NCI-H2196 treated with DMSO at 0.1 percent for 48 hours (cell line): Measurements from ENCODE around the gene UBTF.

ENCODE experiments used
- DNase-seq: peaks from one replicate; lab custom pipeline; 2025; ENCODE audit not compliant: unreplicated experiment; lab: John Stamatoyannopoulos, UW

The UBTF gene

GRCh38 chr17:44219616-44220212 lies at the start of gene UBTF:
Gene UBTF, minus strand, starts transcription at chr17:44219675. Its CDS starts 1,446 bp downstream, at chr17:44218229.
- DNase-seq, result peak; percentile 57

DNA sequence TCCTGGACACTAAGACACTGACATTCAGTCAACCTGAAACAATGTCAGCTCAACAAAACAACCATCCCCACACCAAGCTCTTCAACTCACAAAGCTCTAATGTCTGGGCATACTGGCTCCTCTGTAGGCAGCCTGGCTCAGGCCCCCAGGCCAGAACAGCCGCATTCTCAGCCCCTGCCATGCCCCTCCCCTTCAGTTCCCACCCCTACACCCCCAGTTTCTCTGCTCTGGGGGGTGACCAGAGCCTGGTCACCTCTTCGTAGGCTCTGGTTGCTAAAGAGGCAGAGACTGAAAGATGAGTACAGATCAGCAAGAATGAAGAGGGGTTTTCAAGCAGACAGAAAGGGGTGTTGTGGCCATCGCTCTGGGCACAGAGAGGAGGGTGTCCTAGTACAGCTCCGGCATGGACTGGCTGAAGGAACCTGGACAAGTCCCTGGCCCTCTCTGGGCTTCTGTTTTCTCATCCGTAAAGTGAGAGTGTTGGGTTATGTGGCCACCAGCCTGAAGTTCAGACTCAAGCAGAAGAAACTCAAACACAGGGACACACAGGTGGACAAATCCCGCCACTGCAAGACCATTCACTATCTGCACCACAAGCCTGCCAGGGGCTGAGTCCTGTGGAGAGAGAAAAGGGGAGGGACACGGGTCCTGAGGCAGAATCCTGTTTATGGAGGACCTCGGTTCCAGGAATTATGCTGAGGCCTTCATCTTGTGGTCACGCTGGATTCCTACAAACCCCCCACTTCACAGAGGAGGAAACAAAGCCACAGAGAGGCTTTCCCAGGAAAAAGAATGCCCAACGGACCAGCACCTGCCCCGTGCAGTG lies 49.4 kb upstream of the UBTF start:
- DNase-seq, result no peak

DNA sequence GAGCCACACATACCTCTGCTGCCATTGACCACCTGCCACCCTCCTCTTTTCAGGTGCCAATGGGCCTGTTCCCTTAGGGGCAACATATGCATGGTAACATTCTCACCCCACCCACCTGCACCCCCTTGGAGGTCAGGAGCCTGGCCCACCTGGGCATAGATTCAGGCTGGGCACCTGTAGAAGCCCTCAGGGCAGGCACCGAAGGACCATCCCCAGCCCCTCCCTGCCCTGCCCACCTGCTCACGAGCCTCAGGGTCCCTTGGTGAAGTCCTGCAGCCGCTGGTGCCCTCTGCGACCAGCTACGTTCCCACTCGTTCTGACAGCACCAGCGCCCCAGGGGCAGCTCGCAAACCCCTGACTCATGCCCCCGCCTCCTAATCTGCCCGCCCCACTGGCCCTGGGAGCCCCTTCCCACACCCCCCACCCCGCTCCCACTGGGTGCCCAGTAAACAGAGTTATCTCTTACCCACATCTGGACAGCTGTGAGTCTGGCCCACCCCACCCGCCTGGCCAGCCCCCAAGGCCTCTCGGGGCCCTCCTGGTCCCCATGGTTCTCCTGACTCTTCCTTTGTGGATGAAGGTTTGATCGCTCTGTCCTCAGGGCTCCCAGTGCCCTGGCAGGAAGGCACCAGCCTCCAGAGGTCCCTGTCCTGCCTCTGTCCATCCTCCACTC lies 48.5 kb upstream of the UBTF start, which contains the start of gene SLC4A1:
TSS of gene SLC4A1 (minus strand) at position 318 of the 673 bp plus-strand sequence. CDS start 5,269 bp downstream, outside the sequence.
- DNase-seq, result no peak

- DNase-seq, result no peak
Measured at GRCh38 chr17:44267165-44267455, 47.6 kb upstream of the UBTF start.

- DNase-seq, result no peak
Measured at GRCh38 chr17:44266402-44267164, 47.1 kb upstream of the UBTF start.

DNA sequence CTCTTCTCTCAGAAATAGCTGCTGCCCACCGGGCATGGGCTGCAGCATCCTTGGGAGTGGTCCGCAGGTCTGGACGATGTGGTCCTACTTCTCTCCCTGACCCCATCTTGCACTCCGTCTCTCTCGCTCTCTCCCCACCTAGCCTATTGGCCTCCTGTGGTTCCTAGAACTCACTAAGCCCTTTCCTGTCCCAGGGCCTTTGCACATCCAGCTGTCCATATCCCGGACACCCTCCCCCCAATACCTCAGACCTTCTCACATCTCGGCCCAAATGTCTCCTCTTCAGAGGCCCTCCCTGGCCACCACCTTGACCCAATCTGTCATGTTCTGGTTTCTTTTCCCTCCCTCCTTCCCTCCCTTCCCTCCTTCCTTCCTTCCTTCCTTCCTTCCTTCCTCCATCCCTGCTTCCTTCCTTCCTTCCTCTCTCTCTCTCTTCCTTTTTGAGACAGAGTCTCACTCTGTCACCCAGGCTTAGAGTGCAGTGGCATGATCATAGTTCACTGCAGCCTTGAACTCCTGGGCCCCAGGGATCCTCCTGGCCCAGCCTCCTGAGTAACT lies 43.9 kb upstream of the UBTF start:
- DNase-seq, result no peak

DNA sequence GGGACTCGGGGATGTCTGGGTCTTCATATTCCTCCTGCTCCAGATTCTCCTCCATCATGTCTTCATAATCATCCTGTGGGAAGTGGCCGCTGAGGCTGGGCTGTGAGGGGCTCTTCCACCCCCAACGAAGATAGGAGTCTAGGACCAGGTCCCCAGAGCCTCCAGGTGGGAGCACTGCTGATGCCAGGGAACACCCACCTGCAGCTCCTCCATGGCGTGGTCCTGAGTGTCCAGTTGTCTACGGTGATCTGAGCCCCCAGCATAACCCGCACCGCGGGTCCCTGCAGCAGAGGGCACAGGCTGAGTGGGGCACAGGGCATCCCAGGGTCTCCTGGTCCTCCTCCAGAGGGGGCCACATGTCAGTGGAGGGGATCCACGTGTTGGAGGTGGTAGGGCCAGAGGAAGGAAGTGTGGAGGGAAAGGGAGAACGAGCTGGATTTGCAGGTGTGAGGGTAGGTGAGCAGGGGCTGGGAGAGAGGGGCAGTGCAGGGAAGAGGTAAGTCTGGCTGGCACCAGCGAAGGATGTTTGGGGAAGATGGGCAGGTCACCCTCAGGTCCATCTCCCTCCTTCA lies 43.3 kb upstream of the UBTF start:
- DNase-seq, result no peak

DNA sequence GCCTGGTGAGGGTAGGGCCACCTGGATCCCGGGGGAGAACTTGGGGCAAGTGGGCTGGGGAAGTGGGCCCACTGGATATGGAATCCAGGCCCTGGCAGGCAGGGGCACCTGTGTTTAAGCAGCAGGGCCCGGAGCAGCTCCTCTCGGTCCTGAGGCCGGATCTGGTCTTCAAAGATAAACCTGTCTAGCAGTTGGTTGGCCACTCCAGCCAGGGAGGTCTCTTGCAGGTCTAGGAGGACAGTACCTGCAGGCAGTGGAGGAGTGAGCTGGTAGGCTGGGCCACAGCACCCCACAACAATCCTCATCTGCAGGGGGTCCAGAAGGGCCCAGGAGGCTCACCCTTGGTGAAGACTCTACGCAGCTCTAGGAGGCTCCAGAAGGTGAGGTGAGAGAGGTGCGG lies 40.8 kb upstream of the UBTF start:
- no peak for DNase-seq

GRCh38 chr17:44258811-44259351 lies 39.4 kb upstream of the UBTF start:
- DNase-seq, result no peak

GRCh38 chr17:44257815-44258760 lies 38.6 kb upstream of the UBTF start:
- DNase-seq, result no peak

DNA sequence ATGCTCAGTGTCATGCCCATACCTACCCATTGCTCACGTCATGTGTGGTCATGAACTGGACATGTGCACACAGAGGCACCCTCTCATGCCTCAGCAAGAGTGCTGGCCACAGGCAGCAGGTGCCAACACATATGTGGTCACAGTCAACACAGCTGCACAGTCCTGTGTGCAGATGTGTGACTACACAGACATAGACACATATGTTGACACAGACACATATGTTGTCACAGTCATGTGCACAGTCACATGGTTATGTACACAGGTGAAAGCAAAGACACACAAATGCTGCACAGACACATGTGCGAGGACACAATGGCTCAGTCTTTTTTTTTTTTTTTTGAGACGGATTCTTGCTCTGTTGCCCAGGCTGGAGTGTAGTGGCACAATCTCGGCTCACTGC lies 37.2 kb upstream of the UBTF start:
- no peak for DNase-seq

DNA sequence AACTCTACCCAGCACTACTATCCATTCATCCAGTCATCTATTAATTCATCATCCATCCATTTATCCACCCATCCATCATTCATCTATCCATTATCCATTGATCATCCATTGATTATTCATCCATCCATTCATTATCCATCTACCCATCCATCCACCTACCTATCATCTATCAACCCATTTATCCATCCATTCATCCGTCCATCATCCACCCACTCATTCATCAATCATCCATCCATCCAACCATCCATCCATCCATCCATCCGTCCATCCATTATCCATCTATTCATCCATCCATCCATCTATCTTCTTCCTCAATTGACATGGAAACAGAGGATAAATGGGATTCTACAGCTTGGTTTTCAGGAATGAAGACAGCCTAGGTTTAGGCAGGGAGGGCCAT lies 36.4 kb upstream of the UBTF start:
- no peak for DNase-seq

DNA sequence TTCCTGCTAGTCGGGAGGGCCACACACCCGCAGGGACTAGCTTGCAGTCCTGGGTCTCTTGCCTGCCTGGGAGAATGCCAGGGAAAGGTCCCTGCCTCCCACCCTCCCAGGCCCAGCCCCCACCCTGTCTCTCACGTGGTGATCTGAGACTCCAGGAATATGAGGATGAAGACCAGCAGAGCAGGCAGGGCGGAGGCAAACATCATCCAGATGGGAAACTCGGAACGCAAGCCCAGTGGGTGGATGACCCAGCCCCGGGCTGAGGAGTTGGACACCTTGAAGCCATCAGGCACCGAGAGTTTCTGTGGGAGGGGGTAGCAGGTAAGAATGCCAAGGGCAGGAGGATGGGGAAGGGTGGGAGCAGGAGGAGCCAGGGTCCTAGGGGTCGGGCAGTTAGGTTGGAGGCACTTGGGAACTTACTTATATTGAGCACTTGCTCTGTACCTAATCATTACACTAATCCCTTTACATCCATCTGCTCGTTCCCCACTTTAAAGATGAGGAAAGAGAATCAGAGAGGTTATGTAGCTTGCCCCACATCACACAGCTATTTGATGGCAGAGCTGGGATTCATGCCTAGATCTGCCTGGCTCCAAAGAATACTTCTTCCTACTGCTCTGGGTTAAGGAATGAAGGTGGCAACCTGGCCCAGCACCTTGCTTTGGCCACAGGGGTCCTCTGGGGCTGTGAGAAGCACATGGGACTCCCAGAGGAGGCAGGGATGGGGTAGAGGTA lies 35.1 kb upstream of the UBTF start:
- DNase-seq, result no peak

GRCh38 chr17:44253006-44253405 lies 33.5 kb upstream of the UBTF start:
- no peak for DNase-seq

DNA sequence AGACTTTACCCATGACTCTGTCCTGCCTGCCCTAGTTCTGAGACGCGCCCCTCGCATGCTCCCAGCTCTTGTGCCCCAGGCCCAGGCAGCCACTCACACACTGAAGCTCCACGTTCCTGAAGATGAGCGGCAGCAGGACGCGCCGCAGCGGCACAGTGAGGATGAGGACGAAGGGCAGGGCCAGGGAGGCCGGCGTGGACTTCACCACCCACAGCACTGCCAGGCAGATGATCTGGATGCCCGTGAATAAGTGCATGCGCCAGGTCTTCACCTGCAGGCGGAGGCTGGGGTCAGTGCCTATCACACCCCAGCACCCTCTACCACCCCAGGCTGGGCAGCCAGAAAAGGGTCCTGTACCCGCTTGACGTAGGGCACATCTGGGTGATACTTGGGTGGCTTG lies 31.6 kb upstream of the UBTF start:
- no peak for DNase-seq

- no peak for DNase-seq
Measured at GRCh38 chr17:44249501-44250246, 30.2 kb upstream of the UBTF start.

GRCh38 chr17:44247876-44248736 lies 28.6 kb upstream of the UBTF start:
- DNase-seq, result no peak
